CD4-positive, alpha-beta T cell treated with Interleukin-12 subunit alpha and Interleukin-12 subunit beta, for 1 hour (primary cell): ENCODE measurements around the gene CHID1.
A peak's percentile ranks its signal among the peaks of the same experiment; 100 is the strongest.

Experiments
- DNase-seq: peaks from one replicate; pipeline ENCODE4 v3.0.0-alpha.2; 2020

CHID1 gene

GRCh38 chr11:819129-819931, 91.3 kb downstream of the CHID1 start:
- DNase-seq: peak; percentile 93

- no peak for DNase-seq
These were observed 92.0 kb downstream of the CHID1 start, which contains the start of gene PNPLA2 for GRCh38 chr11:818396-819128. Gene PNPLA2 (plus strand): TSS chr11:818914. CDS start chr11:819719, 805 bp downstream.
